GM19452 (cell line): ENCODE results near the gene HEPACAM.

ENCODE experiments used
- ATAC-seq: cut with Tn5 transposase; IDR thresholded peaks from one replicate; pipeline ENCODE4 v1.9.1; 2021; ENCODE audit not compliant: unreplicated experiment

The HEPACAM gene

DNA sequence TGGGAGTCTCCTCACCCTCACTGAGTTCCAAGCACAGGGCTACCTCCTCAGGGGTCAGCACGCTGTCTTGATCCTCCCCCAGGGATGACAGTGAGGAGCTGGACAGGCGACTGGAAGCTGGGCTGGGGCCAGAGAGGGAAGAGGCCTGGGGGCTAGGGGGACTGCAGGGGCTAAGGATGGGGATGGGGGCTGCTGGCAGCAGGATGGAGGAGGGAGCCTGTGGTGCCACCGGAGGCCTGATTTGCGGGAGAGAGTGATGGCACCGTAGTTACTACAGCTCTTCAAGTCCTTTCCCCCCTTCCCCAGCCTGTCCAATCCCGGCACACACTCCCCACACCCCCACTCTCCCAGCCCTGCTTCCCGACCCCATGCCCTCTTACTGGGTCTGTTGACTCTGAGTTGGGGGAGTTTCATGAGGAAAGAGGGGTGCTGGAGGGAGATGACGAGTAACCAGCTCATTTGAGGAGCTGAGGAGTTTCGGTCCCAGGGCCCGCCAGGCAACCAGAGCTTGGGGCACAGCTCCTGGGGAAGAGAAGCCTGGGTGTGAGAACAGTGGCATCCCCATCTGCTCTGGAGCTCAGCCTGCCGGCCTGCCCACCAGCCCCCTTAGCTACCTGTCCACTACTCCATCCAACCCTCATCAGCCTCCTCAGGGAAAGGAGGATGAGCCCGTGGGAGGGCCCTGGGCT lies 48.7 kb downstream of the HEPACAM start:
- no peak for ATAC-seq

DNA sequence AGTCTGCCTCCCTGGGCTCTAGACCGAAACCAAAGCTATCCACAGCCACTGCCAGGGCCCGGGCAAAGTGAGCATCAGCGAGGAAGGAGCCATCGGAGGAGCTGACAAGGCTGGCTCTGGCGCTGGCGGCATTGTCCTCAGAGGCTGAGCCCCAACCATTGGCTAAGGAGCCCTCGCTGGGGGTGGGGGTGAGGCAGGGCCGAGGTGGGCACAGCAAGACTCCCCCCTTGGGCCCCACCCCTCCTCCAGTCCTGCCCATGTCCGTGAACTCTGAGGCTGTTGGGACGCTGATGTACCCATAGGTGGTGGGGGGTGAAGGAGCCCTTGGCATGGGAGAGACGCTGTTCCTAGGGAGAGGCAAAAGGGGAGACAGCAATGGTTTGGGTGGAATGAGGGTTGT lies 49.4 kb downstream of the HEPACAM start:
- ATAC-seq, result no peak

DNA sequence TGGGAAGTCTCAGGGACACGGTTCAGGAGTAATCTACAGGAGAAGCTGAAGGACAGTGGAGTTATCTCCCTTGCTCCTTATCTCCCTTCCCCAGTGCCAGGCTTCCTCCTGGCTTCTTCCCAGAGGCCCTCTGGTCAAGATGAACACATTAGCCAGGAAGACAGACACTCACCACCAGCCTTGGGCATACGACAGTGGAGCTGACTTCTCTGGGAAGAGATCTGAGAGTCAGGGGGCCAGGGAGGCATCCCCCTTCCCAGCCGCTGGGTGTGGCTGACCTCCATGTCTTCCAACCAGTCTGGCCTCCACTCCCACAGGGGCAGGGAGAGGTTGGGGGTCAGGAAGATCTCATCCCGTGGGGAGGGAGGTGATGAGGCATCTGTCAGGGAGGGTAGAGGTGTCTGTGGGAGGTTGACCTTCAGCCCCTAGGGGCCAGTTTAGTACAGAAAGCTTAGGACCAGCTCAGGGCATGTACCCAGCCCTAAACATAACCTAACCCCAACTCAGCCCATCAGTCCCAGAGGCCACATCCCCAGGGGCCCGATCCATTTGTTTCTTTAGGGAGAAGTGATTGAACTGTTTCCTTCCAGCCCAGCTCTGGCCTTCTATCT lies 50.9 kb downstream of the HEPACAM start:
- no peak for ATAC-seq

DNA sequence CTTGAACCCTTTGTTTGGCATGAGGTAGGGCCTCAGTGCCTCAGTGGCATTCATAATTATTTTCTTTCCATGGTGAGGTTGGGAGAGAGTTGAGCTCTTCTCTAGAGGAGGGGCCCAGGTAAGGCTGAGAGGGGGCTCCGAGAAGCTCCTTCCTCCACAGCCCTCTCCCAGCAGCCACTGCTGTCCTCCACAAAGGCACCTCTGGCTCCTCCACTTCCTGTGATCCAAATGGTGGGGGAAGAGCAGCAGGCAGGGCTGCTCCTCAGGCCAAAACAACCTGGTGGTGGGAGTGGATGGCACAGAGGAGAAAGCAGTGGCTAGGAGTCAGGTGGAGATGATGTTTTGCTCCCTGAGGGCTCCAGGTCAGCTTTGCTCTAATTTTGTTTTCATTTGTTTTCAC lies 51.5 kb downstream of the HEPACAM start:
- ATAC-seq, result no peak

DNA sequence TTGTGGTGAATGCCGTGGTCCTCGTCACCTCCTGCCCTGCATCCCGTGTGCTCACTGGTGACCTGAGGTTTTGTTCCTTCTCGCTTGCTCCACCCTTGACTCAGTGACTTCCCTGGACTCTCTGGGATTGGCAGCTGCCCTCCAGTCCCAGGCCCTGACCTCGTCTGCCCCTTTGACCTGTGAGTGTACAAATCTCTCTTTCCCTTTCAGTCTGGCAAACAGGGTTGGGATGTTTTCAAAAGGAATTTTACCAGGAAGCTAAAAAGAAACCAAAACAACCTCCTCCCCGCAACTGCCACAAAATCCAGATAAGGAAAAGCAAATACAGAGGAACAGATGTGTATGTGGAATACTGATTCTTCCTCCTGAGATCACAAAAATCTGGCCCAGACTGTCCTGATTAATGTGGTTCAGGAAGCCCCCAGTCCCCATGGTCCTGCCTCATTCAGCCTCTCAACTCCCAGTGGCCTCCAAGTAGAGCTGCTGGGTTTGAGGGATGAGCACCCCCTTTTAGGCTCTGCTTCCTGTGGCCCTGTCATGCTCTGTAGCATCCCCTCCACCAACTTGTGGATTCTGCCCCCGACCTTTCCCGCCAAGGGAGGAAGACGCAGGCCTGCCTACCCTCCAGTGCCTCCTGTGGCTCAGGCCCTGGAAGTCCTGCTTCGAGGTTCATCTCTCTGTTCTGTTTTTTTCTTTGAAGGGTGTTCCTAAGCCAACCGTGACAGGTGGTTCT lies 53.3 kb downstream of the HEPACAM start:
- ATAC-seq, result no peak

DNA sequence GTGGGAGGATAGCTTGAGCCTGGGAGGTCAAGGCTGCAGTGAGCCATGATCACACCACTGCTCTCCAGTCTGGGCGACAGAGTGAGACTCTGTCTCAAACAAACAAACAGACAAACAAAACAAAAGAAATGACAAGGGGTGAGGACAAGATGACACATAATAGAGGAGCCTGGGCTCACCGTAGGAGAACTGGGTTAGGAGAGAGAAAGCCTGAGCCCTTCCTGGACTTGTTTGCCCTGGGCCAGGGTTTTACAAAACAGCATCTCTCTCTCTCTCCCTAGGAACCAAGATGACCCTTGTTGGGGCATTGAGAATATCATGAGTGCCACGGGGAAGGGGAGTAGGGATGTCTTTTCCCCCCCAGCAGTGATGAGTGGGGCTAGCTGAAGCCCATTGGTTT lies 54.9 kb downstream of the HEPACAM start:
- ATAC-seq, result no peak

DNA sequence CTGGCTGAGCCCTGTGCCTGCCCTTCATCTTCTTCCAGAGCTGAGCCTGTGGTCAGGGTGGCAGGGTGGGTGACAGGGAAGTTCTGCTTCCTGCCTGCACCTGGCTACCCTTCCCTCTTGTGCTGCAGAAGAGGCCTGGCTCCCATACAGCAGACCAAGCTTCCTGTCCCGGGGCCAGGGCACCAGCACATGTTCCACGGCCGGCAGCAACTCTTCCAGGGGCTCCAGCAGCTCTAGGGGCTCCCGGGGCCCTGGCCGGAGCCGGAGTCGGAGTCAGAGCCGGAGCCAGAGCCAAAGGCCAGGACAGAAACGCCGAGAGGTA lies 55.6 kb downstream of the HEPACAM start:
- ATAC-seq, result no peak

DNA sequence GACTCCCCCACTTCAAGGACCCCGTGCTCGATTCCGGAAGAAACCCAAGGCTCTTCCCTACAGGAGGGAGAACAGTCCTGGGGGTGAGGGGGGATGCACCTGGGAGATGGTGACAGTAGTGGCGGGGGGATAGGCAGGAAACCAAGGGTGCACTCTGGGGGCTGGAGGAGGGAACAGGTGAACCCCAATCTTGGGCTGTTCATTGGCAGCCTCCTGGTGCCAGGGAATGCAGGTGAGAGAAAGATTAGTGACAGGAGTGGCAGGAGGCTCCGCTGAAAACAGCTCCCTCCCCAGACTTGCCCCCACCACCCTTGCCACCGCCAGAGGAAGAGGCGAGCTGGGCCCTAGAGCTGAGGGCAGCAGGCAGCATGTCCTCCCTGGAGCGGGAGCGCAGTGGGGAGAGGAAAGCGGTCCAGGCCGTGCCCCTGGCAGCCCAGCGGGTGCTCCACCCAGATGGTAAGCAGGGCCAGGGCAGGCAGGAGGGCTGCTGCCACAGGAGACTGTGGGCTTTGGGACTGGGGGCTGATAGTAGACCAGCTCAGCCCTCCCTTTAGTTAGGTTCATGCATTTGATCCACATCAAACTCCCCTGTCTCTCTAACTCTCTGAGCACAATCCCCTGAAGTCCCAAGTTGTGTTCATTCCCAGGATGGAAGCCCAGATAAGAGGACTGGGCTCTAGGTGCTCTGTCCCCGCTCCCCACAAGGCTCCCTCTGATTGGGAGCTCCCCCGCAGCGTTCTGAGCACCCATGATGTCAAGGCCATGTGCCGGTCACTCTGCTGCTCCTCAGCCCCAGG lies 56.2 kb downstream of the HEPACAM start:
- no peak for ATAC-seq

DNA sequence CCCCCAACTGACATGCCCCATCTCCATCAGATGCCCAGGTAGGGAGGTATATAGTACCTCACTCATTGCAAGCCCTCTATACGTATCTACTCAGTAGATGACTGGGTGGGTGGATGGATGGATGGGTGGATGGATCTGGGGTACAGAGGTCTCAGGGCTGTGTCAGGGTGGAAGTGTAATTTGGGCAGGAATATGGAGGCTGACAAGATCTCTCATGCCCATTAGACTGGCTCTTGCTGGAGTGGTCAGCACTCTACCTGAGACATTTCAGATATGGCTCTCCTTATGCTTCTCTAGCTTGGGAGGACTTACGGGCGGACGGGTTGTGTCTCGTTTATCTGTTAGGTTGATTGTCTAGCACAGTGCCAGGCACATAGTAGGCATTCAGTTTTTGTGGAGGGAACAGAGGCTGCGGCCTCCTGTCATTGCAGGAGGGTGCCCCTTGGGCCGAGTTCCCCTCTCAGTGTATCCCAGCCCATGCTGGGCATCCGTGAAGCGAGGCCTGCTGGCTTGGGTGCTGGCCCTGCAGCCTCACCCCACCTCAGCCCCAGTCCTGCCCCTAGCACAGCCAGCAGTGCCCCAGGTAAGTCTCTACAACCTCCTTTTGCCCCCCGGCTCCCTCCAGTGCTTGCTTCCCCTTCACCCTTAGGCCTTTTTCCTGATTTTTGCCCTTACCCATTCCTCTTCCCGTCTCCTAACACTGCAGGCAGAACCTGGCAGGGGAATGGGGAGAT lies 56.9 kb downstream of the HEPACAM start:
- no peak for ATAC-seq

DNA sequence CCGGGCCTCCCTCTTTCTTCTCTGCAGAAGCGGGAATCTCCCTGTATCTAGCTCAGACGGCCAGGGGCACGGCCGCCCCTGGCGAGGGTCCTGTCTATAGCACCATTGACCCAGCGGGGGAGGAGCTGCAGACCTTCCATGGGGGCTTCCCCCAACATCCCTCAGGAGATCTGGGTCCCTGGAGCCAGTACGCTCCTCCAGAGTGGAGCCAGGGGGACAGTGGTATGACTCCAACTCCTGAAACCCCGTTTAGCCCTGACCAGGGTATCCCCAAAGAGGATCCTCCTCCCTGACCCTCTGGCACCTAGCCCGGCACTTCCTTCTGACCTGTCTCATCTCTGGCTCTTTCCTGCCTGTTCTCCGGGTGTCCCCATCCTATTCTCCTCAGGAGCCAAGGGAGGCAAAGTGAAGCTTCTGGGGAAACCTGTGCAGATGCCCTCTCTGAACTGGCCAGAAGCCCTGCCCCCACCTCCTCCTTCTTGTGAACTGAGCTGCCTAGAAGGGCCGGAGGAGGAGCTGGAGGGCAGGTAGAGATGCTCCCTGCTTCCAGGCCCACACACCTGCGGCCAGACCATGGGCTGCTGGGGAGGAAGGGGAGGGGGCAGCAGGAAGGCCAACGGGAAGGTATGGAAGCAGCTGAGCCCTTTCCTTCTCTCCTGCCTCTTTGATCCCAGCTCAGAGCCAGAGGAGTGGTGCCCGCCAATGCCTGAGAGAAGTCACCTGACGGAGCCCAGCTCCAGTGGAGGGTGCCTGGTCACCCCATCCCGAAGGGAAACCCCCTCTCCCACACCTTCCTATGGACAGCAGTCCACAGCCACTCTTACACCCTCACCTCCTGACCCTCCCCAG lies 57.7 kb downstream of the HEPACAM start:
- ATAC-seq, result no peak

DNA sequence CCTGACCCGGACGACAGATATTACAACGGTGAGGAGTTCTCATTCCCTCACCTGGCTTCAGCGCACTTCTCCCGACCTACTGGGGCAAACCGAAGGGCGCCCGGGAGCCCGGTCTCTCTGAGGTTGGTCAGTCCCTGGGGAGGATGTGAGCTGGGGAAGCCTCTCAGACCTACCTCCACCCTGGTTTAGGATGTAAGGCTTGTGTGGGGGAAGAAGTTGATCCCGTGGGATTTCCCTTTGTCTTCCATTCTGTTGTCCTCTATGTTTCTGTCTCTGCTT lies 58.3 kb downstream of the HEPACAM start:
- no peak for ATAC-seq

DNA sequence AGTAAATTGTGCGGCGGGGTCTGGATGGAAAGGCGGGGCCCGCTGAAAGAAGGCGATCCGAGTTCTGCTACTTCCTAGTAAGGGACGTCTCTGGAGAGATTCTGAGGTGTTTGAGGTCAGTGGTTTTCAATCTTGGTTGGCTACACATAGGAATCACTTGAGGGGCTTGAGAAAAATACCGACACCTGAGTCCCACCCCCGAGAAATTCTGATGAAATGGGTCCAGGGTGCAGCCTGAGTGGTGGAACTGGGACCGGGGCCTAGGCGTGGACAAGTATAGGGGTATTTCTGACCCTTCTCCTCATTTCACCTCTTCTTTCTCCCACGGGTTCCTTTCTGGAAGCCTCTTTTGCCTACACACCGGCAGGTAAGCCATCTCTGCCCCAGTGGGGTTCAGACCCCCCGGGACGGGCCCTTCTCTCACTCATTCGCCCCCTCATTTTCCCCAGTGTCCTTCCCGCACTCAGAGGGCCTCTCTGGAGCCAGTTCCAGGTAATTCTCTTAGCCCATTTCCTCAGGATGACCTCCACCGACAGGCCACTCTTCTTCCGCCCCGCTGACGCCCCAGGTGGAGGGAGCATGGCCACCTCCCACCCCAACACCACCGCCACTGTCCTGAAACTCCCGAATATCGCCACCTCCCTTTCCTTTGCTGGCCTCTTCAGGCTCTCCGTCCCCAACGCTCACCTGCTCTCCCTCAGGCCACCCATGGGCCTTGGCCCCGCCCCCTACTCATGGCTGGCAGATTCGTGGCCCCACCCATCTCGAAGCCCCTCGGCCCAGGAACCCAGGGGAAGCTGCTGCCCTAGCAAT lies 58.8 kb downstream of the HEPACAM start:
- ATAC-seq, result no peak

DNA sequence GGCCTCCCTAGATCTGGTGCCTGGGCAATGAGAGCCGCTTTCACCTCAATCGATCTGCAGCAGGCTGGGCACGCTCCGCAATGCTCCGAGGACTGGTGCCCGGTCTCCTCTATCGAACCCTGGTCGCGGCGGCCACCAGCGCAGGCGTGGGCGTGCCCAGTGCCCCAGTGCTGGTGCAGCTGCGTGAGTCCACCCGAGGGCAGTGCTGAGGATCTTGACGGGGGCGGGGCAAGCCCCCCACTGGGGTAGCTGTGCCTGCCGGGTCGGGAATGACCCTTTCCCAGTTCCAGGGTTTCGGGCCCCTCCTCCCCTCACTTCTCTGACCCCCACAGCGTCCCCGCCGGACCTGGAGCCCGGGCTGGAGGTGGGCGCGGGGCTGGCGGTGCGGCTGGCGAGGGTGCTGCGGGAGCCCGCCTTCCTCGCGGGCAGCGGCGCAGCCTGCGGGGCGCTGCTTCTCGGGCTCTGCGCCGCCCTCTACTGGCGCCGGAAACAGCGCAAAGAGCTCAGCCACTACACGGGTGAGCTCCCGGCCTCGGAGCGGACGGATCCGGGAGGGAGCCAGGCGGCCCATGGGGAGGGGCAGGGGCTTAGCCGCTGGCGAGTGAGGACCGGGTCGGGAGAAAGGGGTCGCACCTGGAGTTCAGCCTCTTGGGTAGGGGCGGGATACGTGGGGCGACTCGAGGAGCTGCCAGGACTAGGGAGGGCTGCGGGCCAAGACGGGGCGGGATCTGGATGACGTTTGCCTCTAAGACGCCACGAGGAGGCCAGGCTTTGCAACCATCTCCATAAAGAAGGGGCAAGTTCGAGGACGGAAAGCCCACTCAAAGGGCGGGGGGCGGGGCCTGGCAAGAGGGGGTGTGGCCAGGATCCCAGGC lies 59.7 kb downstream of the HEPACAM start:
- peak; percentile 90 for ATAC-seq

DNA sequence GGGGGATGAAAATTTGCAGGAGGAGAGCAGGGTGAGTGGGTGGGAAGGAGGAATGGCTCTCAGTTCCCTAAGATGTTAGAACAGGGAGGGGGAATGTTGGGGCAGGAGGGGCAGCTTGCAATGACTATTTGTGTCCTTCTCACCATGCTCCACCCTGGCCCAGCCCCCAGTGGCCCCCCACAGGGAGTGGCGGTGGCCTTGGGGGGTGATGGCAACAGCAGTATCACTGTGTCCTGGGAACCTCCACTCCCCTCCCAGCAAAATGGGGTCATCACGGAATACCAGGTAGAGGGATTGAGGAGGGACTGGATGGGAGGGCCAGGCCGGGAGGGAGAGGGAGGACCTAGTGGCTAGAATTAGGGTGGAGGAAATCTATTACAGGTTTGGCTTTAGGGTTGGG lies 60.4 kb downstream of the HEPACAM start:
- no peak for ATAC-seq

DNA sequence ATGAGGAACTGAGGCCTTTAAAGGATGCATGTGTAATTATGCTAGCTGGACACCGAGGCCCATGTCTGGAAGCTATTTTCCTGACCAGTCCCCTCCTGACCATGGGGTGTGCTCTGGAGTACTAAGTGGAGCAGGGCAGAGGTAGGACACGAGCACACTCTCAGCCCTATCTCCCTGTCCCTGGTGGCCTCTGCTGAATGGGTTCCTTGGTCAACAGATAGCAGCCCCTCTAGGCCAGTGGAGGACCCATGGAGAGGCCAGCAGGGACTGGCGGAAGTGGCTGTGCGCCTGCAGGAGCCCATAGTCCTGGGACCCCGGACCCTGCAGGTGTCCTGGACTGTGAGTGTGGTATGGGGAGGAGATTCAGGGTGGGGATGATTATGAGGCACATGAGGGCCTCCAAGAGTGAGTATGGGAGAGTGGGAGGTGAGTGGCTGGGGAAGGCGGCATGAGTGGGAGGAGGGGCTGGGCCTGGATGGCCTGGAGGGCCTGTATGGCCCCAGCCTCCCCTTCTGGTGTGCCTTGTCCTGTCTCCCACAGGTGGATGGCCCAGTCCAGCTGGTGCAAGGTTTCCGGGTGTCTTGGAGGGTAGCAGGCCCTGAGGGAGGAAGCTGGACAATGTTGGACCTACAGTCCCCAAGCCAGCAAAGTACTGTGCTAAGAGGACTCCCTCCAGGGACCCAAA lies 61.1 kb downstream of the HEPACAM start:
- no peak for ATAC-seq

DNA sequence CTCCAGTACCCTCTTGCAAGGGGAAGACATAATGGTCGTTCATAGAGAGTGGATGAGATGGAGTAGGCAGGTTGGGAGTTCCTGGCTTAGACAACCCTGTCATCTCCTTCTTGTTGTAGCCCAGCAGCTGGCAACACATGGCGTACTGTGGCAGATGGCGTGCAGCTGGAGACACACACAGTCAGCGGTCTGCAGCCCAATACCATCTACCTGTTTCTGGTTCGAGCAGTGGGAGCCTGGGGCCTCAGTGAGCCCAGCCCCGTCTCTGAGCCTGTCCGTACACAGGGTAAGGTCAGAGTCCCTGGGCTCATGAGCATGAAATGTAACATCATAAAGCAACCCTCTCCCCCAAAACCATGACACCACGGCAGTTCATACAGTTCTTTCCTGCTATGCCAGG lies 61.9 kb downstream of the HEPACAM start:
- no peak for ATAC-seq

DNA sequence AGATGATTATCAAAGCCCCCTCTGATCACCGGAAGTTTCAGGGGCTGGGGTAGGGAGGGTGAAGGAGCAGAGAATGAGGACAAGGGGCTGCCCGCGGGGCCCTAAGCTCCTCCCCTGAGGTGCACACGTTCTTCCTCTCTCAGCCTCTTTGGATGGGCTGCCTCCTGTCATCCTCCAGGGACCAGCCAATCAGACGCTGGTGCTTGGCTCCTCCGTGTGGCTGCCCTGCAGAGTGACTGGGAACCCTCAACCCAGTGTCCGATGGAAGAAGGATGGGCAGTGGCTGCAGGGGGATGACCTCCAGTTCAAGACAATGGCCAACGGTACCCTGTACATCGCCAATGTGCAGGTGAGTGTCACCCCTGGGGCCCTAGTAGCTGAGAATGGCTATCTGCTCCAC lies 63.1 kb downstream of the HEPACAM start:
- ATAC-seq, result no peak

DNA sequence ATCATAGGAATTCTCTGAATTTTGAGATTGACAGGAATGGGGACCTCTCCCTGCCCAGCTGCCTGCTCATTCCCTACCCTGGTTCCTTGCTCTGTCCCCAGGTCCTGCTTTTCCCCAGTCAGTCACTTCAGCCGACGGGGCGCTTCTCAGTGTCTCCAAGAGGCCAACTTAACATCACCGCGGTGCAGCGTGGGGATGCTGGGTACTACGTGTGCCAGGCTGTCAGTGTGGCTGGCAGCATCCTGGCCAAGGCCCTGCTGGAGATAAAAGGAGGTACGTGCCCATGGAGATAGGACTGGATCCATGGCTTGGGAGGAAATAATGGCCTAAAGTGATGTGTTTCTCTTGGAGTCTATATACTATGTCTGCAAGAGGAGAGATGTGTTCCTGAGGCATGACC lies 63.6 kb downstream of the HEPACAM start:
- no peak for ATAC-seq
